ENCODE measurements around the gene WIPI1.

WIPI1 gene

DNA sequence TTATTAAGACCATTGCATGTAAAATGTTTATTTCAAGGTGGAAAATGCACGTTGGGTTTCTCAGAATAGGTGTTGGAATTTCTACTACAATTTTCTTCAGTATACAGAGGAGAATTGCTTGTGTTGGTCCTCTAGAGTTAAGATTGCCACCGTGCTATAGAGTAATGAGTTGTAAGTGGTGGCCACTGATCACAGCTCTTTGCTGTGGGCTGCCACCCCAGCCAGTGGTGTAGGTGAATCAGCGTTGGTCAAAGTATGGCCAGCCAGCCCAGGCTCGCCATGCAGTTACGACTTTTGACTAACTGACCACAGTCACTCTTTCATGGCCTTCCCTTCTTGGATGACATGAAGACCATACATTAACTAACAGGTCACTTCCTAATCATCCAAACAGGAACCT, 42.3 kb upstream of the WIPI1 start:
- H3K79me2 ChIP-seq (ENCODE audit: insufficient read depth, low read length), result no peaks in the 10 kb centered on the region
- H3K4me3 ChIP-seq (ENCODE audit: low read depth, low read length, poor library complexity, severe bottlenecking), result no peak overlapping the region
- no peaks in the 10 kb centered on the region for H3K36me3 ChIP-seq (ENCODE audit: insufficient read depth, low read length)
- no peak overlapping the region for H2AFZ ChIP-seq (ENCODE audit: low read length)
- no peaks in the 10 kb centered on the region for H4K20me1 ChIP-seq (ENCODE audit: insufficient read depth, low read length)
- H3K27me3 ChIP-seq (ENCODE audit: insufficient read depth, low read length), result no peaks in the 10 kb centered on the region
- H3K9me3 ChIP-seq (ENCODE audit: low read length), result no peaks in the 10 kb centered on the region
- peaks cover 17% of the 10 kb centered on the region; the same call in 1 of the 2 replicates for H3F3A ChIP-seq (ENCODE audit: insufficient read depth, low read length)
- peak overlapping the region; percentile 98 for H3K27ac ChIP-seq (ENCODE audit: low read depth, low read length, poor library complexity, severe bottlenecking)
- TF ChIP-seq CTCF (IDR thresholded peaks at IDR 0.05; ENCODE audit: low read length) (no peak), EZH2 (IDR thresholded peaks at IDR 0.05; ENCODE audit: borderline replicate concordance, low read length) (no peak)
- peak overlapping the region; percentile 63; the same call in 1 of the 2 replicates for H3K9ac ChIP-seq (ENCODE audit: low read length)
- H3K4me2 ChIP-seq (ENCODE audit: low read length), result peak overlapping the region; percentile 48; the same call in 1 of the 2 replicates
- peaks cover 51% of the 10 kb centered on the region for H3K4me1 ChIP-seq (ENCODE audit: insufficient read depth, low read length, severe bottlenecking)
- no peaks in the 10 kb centered on the region for H3K9me2 ChIP-seq (ENCODE audit: low read depth, low read length)

DNA sequence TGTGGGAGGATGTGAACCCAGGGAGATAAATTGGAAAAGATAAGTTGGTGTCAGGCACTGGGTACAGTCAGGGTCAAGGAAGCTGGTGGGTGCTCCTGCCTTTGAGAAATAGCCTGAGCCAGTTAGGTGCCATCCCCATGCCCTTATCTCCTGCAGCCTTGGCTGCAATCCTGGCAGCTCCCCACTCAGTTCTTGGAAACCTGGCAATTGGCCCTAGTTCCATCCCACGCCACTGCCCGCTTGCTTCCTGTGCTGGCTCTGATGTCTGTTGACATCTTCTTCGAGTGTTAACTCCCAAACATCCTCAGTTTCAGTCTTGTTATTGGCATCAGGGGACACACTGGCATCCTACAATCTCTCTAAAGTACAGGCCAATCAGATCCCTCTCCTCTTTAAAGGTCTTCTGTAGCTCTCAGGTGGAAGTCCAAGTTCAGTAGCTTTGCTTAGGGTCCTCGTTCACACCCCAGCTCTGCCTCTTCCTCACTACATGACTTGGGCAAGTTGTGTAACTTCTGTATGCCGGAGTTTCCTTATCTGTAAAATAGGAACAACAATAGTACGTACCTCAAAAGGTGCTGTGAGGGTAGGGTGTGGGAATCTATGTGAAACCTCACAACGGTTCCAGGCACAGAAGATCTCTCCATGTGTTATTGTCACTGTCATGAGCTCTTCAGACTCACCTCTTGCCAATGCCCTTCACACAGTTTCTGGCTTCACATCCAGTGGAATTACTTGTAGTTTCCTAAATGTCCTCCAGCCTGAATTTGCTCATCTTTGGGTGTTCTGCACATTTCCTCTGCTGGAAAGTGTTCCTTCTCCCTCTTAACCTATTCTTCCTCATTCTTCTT, 41.4 kb upstream of the WIPI1 start:
- Histone ChIP-seq H3K4me2 (ENCODE audit: low read length) (peak overlapping the region; percentile 48), H4K20me1 (ENCODE audit: insufficient read depth, low read length) (no peaks in the 10 kb centered on the region), H2AFZ (ENCODE audit: low read length) (no peak overlapping the region), H3K27ac (ENCODE audit: low read depth, low read length, poor library complexity, severe bottlenecking) (peak overlapping the region; percentile 98), H3K9me2 (ENCODE audit: low read depth, low read length) (no peaks in the 10 kb centered on the region), H3K9ac (ENCODE audit: low read length) (peak overlapping the region; percentile 63), H3K9me3 (ENCODE audit: low read length) (no peaks in the 10 kb centered on the region), H3K27me3 (ENCODE audit: insufficient read depth, low read length) (no peaks in the 10 kb centered on the region), H3K79me2 (ENCODE audit: insufficient read depth, low read length) (no peaks in the 10 kb centered on the region), H3K36me3 (ENCODE audit: insufficient read depth, low read length) (no peaks in the 10 kb centered on the region), H3K4me3 (ENCODE audit: low read depth, low read length, poor library complexity, severe bottlenecking) (peak overlapping the region; percentile 25), H3K4me1 (ENCODE audit: insufficient read depth, low read length, severe bottlenecking) (peaks cover 51% of the 10 kb centered on the region), H3F3A (ENCODE audit: insufficient read depth, low read length) (peaks cover 17% of the 10 kb centered on the region; the same call in 1 of the 2 replicates)
- TF ChIP-seq EZH2 (IDR thresholded peaks at IDR 0.05; ENCODE audit: borderline replicate concordance, low read length), result no peak
- no peak for TF ChIP-seq CTCF (IDR thresholded peaks at IDR 0.05; ENCODE audit: low read length)

- Histone ChIP-seq H3K27ac (ENCODE audit: low read depth, low read length, poor library complexity, severe bottlenecking) (peak overlapping the region; percentile 98), H3K9ac (ENCODE audit: low read length) (peak overlapping the region; percentile 63), H3K4me3 (ENCODE audit: low read depth, low read length, poor library complexity, severe bottlenecking) (peak overlapping the region; percentile 25), H4K20me1 (ENCODE audit: insufficient read depth, low read length) (no peaks in the 10 kb centered on the region), H3K9me3 (ENCODE audit: low read length) (no peaks in the 10 kb centered on the region), H3K36me3 (ENCODE audit: insufficient read depth, low read length) (no peaks in the 10 kb centered on the region), H3K4me1 (ENCODE audit: insufficient read depth, low read length, severe bottlenecking) (peaks cover 51% of the 10 kb centered on the region), H3K79me2 (ENCODE audit: insufficient read depth, low read length) (no peaks in the 10 kb centered on the region), H2AFZ (ENCODE audit: low read length) (no peak overlapping the region), H3K9me2 (ENCODE audit: low read depth, low read length) (no peaks in the 10 kb centered on the region), H3F3A (ENCODE audit: insufficient read depth, low read length) (peaks cover 17% of the 10 kb centered on the region; the same call in 1 of the 2 replicates), H3K27me3 (ENCODE audit: insufficient read depth, low read length) (no peaks in the 10 kb centered on the region), H3K4me2 (ENCODE audit: low read length) (peak overlapping the region; percentile 48)
- TF ChIP-seq CTCF (IDR thresholded peaks at IDR 0.05; ENCODE audit: low read length) (no peak), EZH2 (IDR thresholded peaks at IDR 0.05; ENCODE audit: borderline replicate concordance, low read length) (no peak)
Observed at GRCh38 chr17:68497885-68498319, 40.6 kb upstream of the WIPI1 start.
